Parathyroid adenoma (tissue), 2 donors: ENCODE measurements around the gene ADORA1.

Experiments used
- H2AFZ ChIP-seq: fragments of 300-600 bp; sonication (generic); one replicate; pipeline ENCODE4 v1.7.0; 2017; ENCODE audit warnings: antibody characterized with exemption, mild to moderate bottlenecking
- H3K27ac ChIP-seq: fragments of 300-600 bp; sonication (generic); one replicate; pipeline ENCODE4 v1.7.0; 2017
- H3K27me3 ChIP-seq: fragments of 300-600 bp; sonication (generic); one replicate; pipeline ENCODE4 v1.7.0; 2017; ENCODE audit warnings: low read length; ENCODE audit not compliant: control insufficient read depth, insufficient read depth
- H3K36me3 ChIP-seq: fragments of 300-600 bp; sonication (generic); one replicate; pipeline ENCODE4 v1.7.0; 2017; ENCODE audit warnings: low read length; ENCODE audit not compliant: control insufficient read depth, insufficient read depth
- H3K4me1 ChIP-seq: fragments of 300-600 bp; sonication (generic); one replicate; pipeline ENCODE4 v1.7.0; 2017; ENCODE audit warnings: control low read depth
- H3K4me2 ChIP-seq: fragments of 300-600 bp; sonication (generic); one replicate; pipeline ENCODE4 v1.7.0; 2017; ENCODE audit warnings: low read length
- H3K4me3 ChIP-seq: fragments of 300-600 bp; sonication (generic); one replicate; pipeline ENCODE4 v1.7.0; 2017; ENCODE audit warnings: low read depth, low read length
- H3K79me2 ChIP-seq: fragments of 300-600 bp; sonication (generic); one replicate; pipeline ENCODE4 v1.7.0; 2017; ENCODE audit warnings: control low read depth
- H3K9ac ChIP-seq: fragments of 300-600 bp; sonication (generic); one replicate; pipeline ENCODE4 v1.7.0; 2017; ENCODE audit warnings: mild to moderate bottlenecking
- H3K9me3 ChIP-seq: fragments of 300-600 bp; sonication (generic); one replicate; pipeline ENCODE4 v1.7.0; 2017; ENCODE audit warnings: low read length; ENCODE audit not compliant: control insufficient read depth
- TF ChIP-seq, protein P1 (sequence below): fragments of 300-600 bp; sonication (generic); IDR thresholded peaks from one replicate; pipeline ENCODE4 v1.7.0; 2017; ENCODE audit warnings: antibody characterized with exemption, mild to moderate bottlenecking
- donor health status: primary hyperparathyroidism.

The ADORA1 gene

DNA sequence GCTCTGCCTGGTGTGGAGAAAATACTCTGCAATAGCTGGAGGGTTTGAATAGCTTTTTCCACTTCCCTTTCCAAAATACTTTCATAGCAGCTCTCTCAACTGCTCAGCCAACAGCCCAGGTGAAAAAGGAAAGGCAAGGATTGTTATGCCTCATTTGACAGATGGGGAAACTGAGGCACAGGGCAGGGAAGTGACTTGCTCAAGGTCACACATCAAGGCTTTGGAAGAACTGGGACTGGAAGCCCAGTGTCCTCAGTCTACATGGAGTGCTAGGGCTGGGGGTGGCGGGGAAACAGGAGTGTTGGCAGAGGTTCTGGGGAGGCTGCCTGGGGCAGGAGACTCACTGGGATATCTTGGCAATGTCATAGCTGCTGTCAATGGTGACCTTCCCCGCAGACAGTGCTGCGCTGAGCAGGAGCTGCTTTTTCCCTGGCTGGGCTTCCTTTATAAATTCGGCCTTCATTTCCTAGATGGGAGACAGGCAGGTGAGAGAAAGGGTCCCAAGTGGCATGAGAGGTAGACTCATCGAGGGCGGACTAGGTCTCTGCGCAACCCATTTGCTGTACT, 54.9 kb downstream of the ADORA1 start:
- Histone ChIP-seq H3K4me1 (no peaks in the 10 kb centered on the region), H3K27ac (no peak overlapping the region), H3K9ac (no peak overlapping the region), H3K27me3 (no peaks in the 10 kb centered on the region), H3K9me3 (no peaks in the 10 kb centered on the region), H3K36me3 (no peaks in the 10 kb centered on the region), H3K4me2 (no peak overlapping the region), H3K4me3 (no peak overlapping the region), H3K79me2 (no peaks in the 10 kb centered on the region), H2AFZ (no peak overlapping the region)
- TF ChIP-seq, protein P1, sequence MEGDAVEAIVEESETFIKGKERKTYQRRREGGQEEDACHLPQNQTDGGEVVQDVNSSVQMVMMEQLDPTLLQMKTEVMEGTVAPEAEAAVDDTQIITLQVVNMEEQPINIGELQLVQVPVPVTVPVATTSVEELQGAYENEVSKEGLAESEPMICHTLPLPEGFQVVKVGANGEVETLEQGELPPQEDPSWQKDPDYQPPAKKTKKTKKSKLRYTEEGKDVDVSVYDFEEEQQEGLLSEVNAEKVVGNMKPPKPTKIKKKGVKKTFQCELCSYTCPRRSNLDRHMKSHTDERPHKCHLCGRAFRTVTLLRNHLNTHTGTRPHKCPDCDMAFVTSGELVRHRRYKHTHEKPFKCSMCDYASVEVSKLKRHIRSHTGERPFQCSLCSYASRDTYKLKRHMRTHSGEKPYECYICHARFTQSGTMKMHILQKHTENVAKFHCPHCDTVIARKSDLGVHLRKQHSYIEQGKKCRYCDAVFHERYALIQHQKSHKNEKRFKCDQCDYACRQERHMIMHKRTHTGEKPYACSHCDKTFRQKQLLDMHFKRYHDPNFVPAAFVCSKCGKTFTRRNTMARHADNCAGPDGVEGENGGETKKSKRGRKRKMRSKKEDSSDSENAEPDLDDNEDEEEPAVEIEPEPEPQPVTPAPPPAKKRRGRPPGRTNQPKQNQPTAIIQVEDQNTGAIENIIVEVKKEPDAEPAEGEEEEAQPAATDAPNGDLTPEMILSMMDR = no peak

DNA sequence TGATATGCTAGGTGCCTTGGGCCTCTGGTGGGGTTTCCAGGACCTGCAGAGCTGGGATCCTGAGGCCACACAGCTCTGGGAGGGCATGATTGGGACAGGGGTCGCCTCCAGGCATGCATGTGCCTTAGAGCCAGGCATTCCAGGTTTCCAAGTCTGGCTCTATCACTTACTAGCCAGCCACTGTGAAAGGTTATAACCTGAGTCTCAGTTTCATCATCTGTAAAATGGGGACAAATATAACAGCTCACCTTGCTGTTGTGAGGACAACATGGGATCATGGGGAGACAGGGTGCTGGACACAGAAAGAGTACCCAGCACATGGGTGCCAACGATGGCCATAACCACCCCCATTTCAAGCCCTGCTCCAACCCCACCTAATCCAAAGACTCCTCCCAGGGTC, 56.3 kb downstream of the ADORA1 start:
- H3K36me3 ChIP-seq = no peaks in the 10 kb centered on the region
- H3K27ac ChIP-seq = no peak overlapping the region
- H3K4me1 ChIP-seq = no peaks in the 10 kb centered on the region
- no peaks in the 10 kb centered on the region for H3K9me3 ChIP-seq
- no peaks in the 10 kb centered on the region for H3K27me3 ChIP-seq
- H3K4me2 ChIP-seq = no peak overlapping the region
- H2AFZ ChIP-seq = no peak overlapping the region
- H3K79me2 ChIP-seq = no peaks in the 10 kb centered on the region
- no peak overlapping the region for H3K9ac ChIP-seq
- H3K4me3 ChIP-seq = no peak overlapping the region
- TF ChIP-seq, protein P1 = no peak

DNA sequence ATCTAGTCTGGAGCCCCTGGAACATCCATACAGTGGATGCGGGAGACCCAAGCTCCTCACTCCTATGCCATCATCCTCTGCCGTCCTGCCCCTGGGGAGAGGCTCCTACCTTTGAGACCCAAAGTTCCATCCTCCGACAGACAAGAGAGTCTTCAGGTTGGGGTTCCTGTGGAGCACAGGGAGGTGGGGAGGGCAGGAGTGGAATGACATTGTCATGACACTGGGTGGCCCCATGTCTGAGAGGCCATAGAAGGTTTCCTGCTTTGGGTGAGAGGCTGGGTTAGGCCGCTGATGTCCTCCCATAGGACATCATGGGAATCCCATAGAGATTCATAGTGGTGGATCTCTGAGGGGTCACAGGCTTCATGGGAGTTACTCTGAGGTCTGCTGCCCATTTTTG, 56.9 kb downstream of the ADORA1 start:
- no peak overlapping the region for H3K4me2 ChIP-seq
- H3K9ac ChIP-seq = no peak overlapping the region
- no peak overlapping the region for H3K27ac ChIP-seq
- no peaks in the 10 kb centered on the region for H3K27me3 ChIP-seq
- TF ChIP-seq, protein P1 = no peak
- no peak overlapping the region for H2AFZ ChIP-seq
- no peak overlapping the region for H3K4me3 ChIP-seq
- H3K4me1 ChIP-seq = no peaks in the 10 kb centered on the region
- no peaks in the 10 kb centered on the region for H3K79me2 ChIP-seq
- no peaks in the 10 kb centered on the region for H3K9me3 ChIP-seq
- no peaks in the 10 kb centered on the region for H3K36me3 ChIP-seq

DNA sequence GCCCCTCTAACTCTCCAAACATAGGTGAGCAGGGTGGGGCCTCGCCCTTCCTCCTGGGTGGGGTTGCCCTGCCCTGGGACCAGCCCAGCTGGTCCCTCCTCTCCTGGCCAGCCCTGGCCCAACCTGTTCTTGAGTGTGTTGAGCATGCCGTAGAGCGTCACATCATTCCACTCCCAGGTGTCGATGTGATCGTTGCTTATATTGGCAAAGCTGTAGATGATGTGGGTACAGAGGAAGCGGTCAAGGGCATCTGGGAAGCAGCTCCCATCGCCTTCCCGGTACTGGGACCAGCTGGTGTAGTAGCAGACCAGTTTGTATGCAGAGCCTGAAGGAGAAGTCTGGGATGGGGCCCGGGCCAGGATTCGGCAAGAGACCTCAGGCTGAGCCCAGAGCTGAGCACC, 57.5 kb downstream of the ADORA1 start:
- no peaks in the 10 kb centered on the region for H3K4me1 ChIP-seq
- no peaks in the 10 kb centered on the region for H3K36me3 ChIP-seq
- no peak overlapping the region for H3K4me3 ChIP-seq
- H3K9me3 ChIP-seq = no peaks in the 10 kb centered on the region
- no peak overlapping the region for H3K27ac ChIP-seq
- no peaks in the 10 kb centered on the region for H3K27me3 ChIP-seq
- no peaks in the 10 kb centered on the region for H3K79me2 ChIP-seq
- TF ChIP-seq, protein P1 = no peak
- no peak overlapping the region for H3K4me2 ChIP-seq
- no peak overlapping the region for H2AFZ ChIP-seq
- no peak overlapping the region for H3K9ac ChIP-seq

- Histone ChIP-seq H3K27ac (no peak overlapping the region), H3K9ac (no peak overlapping the region)
Observed at GRCh38 chr1:203185585-203185984, 58.1 kb downstream of the ADORA1 start.

More at GRCh38 chr1:203185585-203185984, 58.1 kb downstream of the ADORA1 start:
- Histone ChIP-seq H3K4me3 (no peak overlapping the region), H2AFZ (no peak overlapping the region), H3K9me3 (no peaks in the 10 kb centered on the region), H3K27me3 (no peaks in the 10 kb centered on the region), H3K79me2 (no peaks in the 10 kb centered on the region), H3K4me1 (no peaks in the 10 kb centered on the region), H3K4me2 (no peak overlapping the region), H3K36me3 (no peaks in the 10 kb centered on the region)
- TF ChIP-seq, protein P1 = no peak
